Measurements from ENCODE around the gene PRR9. TPM values are rescaled to one million over a fixed set of nuclear protein-coding genes. Genes with fewer than 3 reads are reported as not detected.

Gene PRR9
- total RNA-seq, 4 donors from 2014 or later = 21.2 to 127 (median 34.6) TPM; not detected in 1

GRCh38 chr1:153203130-153203529 is 14.3 kb upstream of the PRR9 start, which contains the start of gene LELP1:
Gene LELP1 (plus strand): TSS chr1:153203430. CDS start chr1:153204708, 1,278 bp downstream.
- no peaks in the 10 kb centered on the region for H3K36me3 ChIP-seq
- 40% methylated on average over 1 of the region's 1 CpG for WGBS
- peaks cover 5% of the 10 kb centered on the region for H3K27me3 ChIP-seq
- H3K27ac ChIP-seq = no peak within 1 kb of the TSS
- H3K4me3 ChIP-seq = no peak within 1 kb of the TSS
- DNase-seq (ENCODE audit: low spot score in 2 of 2) = no peak
- no peaks in the 10 kb centered on the region for H3K9me3 ChIP-seq
- H3K4me1 ChIP-seq = no peaks in the 10 kb centered on the region
- TF ChIP-seq EP300 (IDR thresholded peaks at IDR 0.05) = no peak
- TF ChIP-seq POLR2AphosphoS5 (IDR thresholded peaks at IDR 0.05) = no peak
- no peak for TF ChIP-seq POLR2A (IDR thresholded peaks at IDR 0.05)
- no peak for TF ChIP-seq CTCF (IDR thresholded peaks at IDR 0.05)

- WGBS = 84% methylated on average over 9 of the region's 9 CpGs
These were observed 10.8 kb upstream of the PRR9 start for GRCh38 chr1:153206631-153207030.

GRCh38 chr1:153210206-153210605 is 7.2 kb upstream of the PRR9 start:
- peaks cover 10% of the 10 kb centered on the region for H3K27me3 ChIP-seq
- H3K4me3 ChIP-seq = no peak overlapping the region
- no peak overlapping the region for H3K27ac ChIP-seq
- no peaks in the 10 kb centered on the region for H3K4me1 ChIP-seq
- H3K36me3 ChIP-seq = no peaks in the 10 kb centered on the region
- DNase-seq (ENCODE audit: low spot score in 2 of 2) = no peak
- TF ChIP-seq POLR2A (IDR thresholded peaks at IDR 0.05) (no peak), EP300 (IDR thresholded peaks at IDR 0.05) (no peak), POLR2AphosphoS5 (IDR thresholded peaks at IDR 0.05) (no peak), CTCF (IDR thresholded peaks at IDR 0.05) (no peak)
- 68% methylated on average over 7 of the region's 7 CpGs for WGBS
- H3K9me3 ChIP-seq = no peaks in the 10 kb centered on the region

More at GRCh38 chr1:153206631-153207030, 10.8 kb upstream of the PRR9 start:
- Histone ChIP-seq H3K9me3 (no peaks in the 10 kb centered on the region), H3K36me3 (no peaks in the 10 kb centered on the region), H3K4me1 (no peaks in the 10 kb centered on the region), H3K27ac (no peak overlapping the region), H3K4me3 (no peak overlapping the region), H3K27me3 (peaks cover 16% of the 10 kb centered on the region)
- TF ChIP-seq CTCF (IDR thresholded peaks at IDR 0.05) (no peak), POLR2AphosphoS5 (IDR thresholded peaks at IDR 0.05) (no peak), POLR2A (IDR thresholded peaks at IDR 0.05) (no peak), EP300 (IDR thresholded peaks at IDR 0.05) (no peak)
- no peak for DNase-seq (ENCODE audit: low spot score in 2 of 2)

- Histone ChIP-seq H3K4me3 (no peak overlapping the region), H3K36me3 (no peaks in the 10 kb centered on the region), H3K4me1 (no peaks in the 10 kb centered on the region), H3K9me3 (no peaks in the 10 kb centered on the region), H3K27ac (no peak overlapping the region), H3K27me3 (peaks cover 10% of the 10 kb centered on the region)
- no peak for DNase-seq (ENCODE audit: low spot score in 2 of 2)
- WGBS = 42% methylated on average over 5 of the region's 5 CpGs
- TF ChIP-seq CTCF (IDR thresholded peaks at IDR 0.05) (no peak), EP300 (IDR thresholded peaks at IDR 0.05) (no peak), POLR2A (IDR thresholded peaks at IDR 0.05) (no peak), POLR2AphosphoS5 (IDR thresholded peaks at IDR 0.05) (no peak)
These were observed 5.2 kb upstream of the PRR9 start for GRCh38 chr1:153212201-153212600.

DNA sequence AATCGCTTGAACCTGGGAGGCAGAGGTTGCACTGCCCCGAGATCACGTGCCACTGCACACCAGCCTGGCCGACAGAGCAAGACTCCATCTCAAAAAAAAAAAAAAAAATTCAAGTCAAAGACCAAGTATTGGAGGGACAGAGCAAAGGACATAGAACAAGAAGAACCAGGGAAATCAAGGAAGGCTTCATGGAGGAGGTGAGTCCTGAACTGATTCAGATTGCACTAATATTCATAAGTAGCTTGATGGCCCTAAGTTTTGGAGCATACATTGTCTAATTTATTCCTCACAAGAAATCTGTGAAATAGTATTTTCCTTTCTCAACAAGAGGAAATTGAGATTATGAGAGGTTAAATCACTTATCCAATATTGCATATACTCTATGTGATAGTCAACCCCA is 3.9 kb upstream of the PRR9 start:
- H3K4me3 ChIP-seq = no peak overlapping the region
- H3K4me1 ChIP-seq = no peaks in the 10 kb centered on the region
- no peak for TF ChIP-seq POLR2AphosphoS5 (IDR thresholded peaks at IDR 0.05)
- TF ChIP-seq POLR2A (IDR thresholded peaks at IDR 0.05) = no peak
- no peak for TF ChIP-seq EP300 (IDR thresholded peaks at IDR 0.05)
- no peak for TF ChIP-seq CTCF (IDR thresholded peaks at IDR 0.05)
- H3K9me3 ChIP-seq = no peaks in the 10 kb centered on the region
- H3K27ac ChIP-seq = no peak overlapping the region
- H3K36me3 ChIP-seq = no peaks in the 10 kb centered on the region
- DNase-seq (ENCODE audit: low spot score in 2 of 2) = no peak
- H3K27me3 ChIP-seq = peaks cover 10% of the 10 kb centered on the region
- WGBS = 99% methylated on average over 4 of the region's 4 CpGs

Measured in suprapubic skin (tissue), 4 donors.